ENCODE data around the gene SLC12A6. TPM values are rescaled to one million over a fixed set of nuclear protein-coding genes. Genes with fewer than 3 reads are reported as not detected.

SLC12A6 gene
- total RNA-seq, 4 donors from 2014 or later, result 23.1 to 25.7 (median 23.6) TPM

- no peak for DNase-seq (ENCODE audit: low spot score in 2 of 2)
- intact Hi-C loops (cut with DNase I; ENCODE audit: low total_unique reads), result loop anchor here (10.0 kb wide), 3 partner anchors 220 to 560 kb away; partner anchors contain the start of gene GOLGA8B
- H3K4me3 ChIP-seq (ENCODE audit: low read depth, poor library complexity, severe bottlenecking), result no peak overlapping the region
- 84 to 90% methylated on average over 16 of the region's 16 CpGs for WGBS, 2 donors
- TF ChIP-seq CTCF (IDR thresholded peaks at IDR 0.05), result no peak
- no peak for TF ChIP-seq POLR2A (IDR thresholded peaks at IDR 0.05)
Observed at GRCh38 chr15:34365091-34365825, 27.7 kb upstream of the SLC12A6 start.

- intact Hi-C loops (cut with DNase I; ENCODE audit: low total_unique reads), result loop anchor here (10.0 kb wide), 3 partner anchors 221 to 561 kb away; partner anchors contain the start of gene GOLGA8B
- TF ChIP-seq POLR2A (IDR thresholded peaks at IDR 0.05), result no peak
- DNase-seq (ENCODE audit: low spot score in 2 of 2), result no peak
- WGBS, 2 donors, result 93 to 95% methylated on average over 8 of the region's 8 CpGs
- no peak overlapping the region for H3K4me3 ChIP-seq (ENCODE audit: low read depth, poor library complexity, severe bottlenecking)
Observed at GRCh38 chr15:34364041-34364440, 26.5 kb upstream of the SLC12A6 start.

DNA sequence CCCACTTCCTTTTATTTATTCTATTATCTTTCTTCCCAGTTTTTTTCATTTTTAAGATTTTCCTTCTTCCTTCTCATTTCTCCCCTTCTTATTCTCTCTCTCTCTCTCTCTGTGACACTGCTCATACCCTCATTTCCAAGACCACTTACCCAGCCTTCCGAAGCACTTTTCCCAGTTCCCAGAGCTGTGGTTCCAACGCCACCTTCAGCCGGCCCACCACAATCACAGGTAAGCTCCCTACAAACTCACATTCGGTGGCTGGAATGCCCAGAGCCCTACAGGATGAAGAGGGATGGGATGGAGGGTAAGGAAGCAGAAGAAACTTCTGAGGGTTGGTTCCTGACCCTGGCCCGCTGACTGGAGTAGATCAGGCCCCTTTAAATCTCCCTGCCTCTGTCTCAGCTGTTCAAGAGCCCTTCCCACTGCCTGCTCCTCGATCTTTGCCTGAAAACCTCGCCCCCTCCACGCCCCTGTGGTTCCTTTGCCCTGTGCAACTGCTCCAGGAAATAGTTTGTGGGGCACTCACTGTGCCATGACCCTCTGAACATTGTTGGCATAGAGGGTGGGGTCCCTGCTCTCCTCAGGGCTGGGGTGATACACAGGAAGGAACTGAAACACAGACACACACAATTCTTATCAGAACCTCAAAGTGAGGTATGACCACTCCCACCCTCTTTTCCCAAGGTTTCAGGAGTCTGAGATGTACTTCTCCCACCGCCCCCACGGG, 24.6 kb upstream of the SLC12A6 start:
- DNase-seq (ENCODE audit: low spot score in 2 of 2), result no peak
- intact Hi-C loops (cut with DNase I; ENCODE audit: low total_unique reads), result loop anchor here (10.0 kb wide), 3 partner anchors 223 to 563 kb away; partner anchors contain the start of gene GOLGA8B
- 78% methylated on average over 10 of the region's 10 CpGs for WGBS, 2 donors

DNA sequence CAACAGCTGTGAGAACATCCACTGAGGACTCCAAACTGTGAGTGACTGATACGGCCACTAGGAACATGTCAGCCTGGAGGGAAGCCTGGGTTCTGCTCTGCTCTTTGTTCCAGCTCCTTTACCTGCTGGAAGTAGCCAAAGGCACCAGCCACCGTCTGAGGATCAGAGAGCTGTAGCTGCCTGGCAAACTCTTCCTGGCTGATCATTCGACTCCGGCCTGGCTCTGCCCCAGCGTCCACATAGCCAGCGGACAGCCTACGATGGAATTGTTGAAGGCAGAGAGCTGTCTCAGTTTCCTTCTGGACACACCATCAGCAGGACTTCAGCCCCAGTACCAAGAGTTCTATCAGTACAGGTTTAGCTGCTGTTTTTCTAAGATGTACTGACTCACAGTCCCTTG, 23.7 kb upstream of the SLC12A6 start:
- no peak for DNase-seq (ENCODE audit: low spot score in 2 of 2)
- WGBS, 2 donors, result 91 to 94% methylated on average over 7 of the region's 7 CpGs
- intact Hi-C loops (cut with DNase I; ENCODE audit: low total_unique reads), result loop anchor here (10.0 kb wide), 3 partner anchors 224 to 564 kb away; partner anchors contain the start of gene GOLGA8B
- H3K4me3 ChIP-seq (ENCODE audit: low read depth, poor library complexity, severe bottlenecking), result no peak overlapping the region
- no peak for TF ChIP-seq POLR2A (IDR thresholded peaks at IDR 0.05)
- no peak for TF ChIP-seq CTCF (IDR thresholded peaks at IDR 0.05)

More for the DNA sequence above, 24.6 kb upstream of the SLC12A6 start:
- no peak for TF ChIP-seq POLR2A (IDR thresholded peaks at IDR 0.05)
- no peak for TF ChIP-seq CTCF (IDR thresholded peaks at IDR 0.05)
- no peak overlapping the region for H3K4me3 ChIP-seq (ENCODE audit: low read depth, poor library complexity, severe bottlenecking)

DNA sequence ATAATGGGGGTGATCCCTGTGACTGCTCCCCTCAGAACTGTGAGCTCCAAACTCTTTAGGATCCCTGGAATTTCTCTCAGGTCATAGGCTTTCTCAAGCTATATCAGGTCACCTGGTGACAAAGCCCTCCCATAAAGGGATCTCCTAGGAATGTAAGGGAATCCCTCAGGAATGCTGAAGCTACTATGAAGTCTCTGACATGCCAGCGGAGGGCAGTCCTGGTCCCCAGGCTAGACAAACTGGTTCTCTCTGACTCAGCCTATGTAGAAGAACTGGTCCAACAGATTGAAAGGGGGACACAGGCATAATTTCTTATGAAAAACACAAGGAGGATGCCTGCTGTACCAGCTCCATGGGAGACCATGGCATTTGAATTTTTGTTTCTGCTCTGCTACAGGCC, 22.7 kb upstream of the SLC12A6 start:
- TF ChIP-seq POLR2A (IDR thresholded peaks at IDR 0.05) (no peak), CTCF (IDR thresholded peaks at IDR 0.05) (no peak)
- no peak for DNase-seq (ENCODE audit: low spot score in 2 of 2)
- WGBS, 2 donors, result 67 to 87% methylated on average over 1 of the region's 1 CpG
- no peak overlapping the region for H3K4me3 ChIP-seq (ENCODE audit: low read depth, poor library complexity, severe bottlenecking)
- intact Hi-C loops (cut with DNase I; ENCODE audit: low total_unique reads), result loop anchor here (10.0 kb wide), 3 partner anchors 225 to 565 kb away; partner anchors contain the start of gene GOLGA8B

- no peak overlapping the region for H3K4me3 ChIP-seq (ENCODE audit: low read depth, poor library complexity, severe bottlenecking)
- WGBS, 2 donors, result 38 to 54% methylated on average over 3 of the region's 3 CpGs
- TF ChIP-seq CTCF (IDR thresholded peaks at IDR 0.05) (no peak), POLR2A (IDR thresholded peaks at IDR 0.05) (no peak)
- no peak for DNase-seq (ENCODE audit: low spot score in 2 of 2)
- intact Hi-C loops (cut with DNase I; ENCODE audit: low total_unique reads), result no loop called here
Observed at GRCh38 chr15:34359416-34359815, 21.8 kb upstream of the SLC12A6 start.

All from lower leg skin (tissue), 4 donors.